GM19395 (cell line): ENCODE results near the gene TEKT1.

Experiments
- ATAC-seq: cut with Tn5 transposase; IDR thresholded peaks from one replicate; pipeline ENCODE4 v1.9.1; 2021; ENCODE audit warnings: mild to moderate bottlenecking, moderate library complexity; ENCODE audit not compliant: unreplicated experiment

The TEKT1 gene

GRCh38 chr17:6768447-6768846 is 63.1 kb downstream of the TEKT1 start:
- ATAC-seq: no peak

DNA sequence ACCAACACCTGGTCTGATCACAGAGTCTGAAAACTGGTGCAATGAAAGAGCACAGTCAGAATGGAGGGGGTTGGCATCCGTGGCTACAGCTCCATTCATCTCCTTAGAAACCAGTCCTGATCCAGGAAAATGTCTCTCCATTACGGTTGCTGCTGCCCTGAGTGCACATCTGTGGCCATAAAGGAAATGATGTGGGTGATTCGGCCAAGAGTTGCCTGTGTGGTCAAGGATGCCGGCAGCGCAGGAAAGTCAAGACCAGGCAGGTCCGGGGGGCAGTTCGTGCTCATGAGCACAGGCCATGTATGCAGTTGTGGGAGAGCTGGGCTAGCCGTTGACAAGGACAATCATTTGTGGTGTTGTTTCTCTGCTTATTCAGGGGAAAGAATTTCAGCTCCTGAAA is 69.8 kb downstream of the TEKT1 start:
- no peak for ATAC-seq

- no peak for ATAC-seq
Observed at GRCh38 chr17:6757747-6758146, 73.8 kb downstream of the TEKT1 start.

- ATAC-seq: no peak
Observed at GRCh38 chr17:6756425-6757031, 75.0 kb downstream of the TEKT1 start.

DNA sequence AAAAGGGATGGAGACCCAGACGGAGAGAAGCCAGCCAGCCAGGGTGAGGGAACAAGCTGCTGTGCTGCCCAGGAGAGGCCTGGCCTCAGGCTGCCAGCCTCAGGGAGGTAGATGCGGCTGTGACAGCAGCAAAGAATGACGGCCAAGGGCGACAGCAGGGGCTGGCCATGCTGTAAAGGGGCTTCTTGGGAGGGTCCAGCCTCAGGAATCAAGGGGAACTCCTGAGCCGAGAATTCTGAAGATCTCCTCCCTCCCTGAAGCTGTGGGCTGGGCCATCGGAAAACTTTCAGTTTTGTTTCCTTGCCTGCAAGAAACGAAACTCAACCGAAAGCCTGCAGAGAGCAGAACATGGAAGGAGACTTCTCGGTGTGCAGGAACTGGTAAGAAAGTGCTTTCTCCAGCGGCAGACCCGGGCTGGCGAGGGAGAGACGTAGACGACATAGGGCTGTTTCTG is 75.8 kb downstream of the TEKT1 start, which contains the start of gene XAF1:
XAF1 (plus strand) TSS at position 316 of the 454 bp plus-strand sequence; CDS start at position 349, 33 bp downstream.
- ATAC-seq: no peak

GRCh38 chr17:6755281-6755680 is 76.2 kb downstream of the TEKT1 start:
- ATAC-seq: no peak

DNA sequence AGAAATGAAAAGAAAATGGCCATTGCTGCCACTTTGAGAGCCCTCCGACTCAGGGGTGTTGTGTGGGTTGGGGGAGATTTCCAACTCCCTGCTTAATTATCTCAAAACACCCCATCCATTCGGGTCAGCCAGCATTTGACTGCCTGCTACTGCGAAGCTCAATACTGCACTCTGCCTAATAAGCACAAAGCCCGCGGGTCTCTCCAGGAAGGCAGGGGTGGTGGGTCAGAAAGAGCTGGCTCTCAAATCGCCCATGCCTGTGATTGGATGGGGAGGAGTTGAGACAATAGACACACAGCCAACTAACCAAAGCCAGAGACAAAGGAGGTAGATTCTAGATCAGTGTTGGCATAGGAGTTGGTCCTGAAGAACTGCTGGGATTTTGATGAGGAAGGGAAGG is 78.0 kb downstream of the TEKT1 start:
- ATAC-seq: no peak

- no peak for ATAC-seq
Observed at GRCh38 chr17:6753006-6753445, 78.5 kb downstream of the TEKT1 start.

- ATAC-seq: no peak
Observed at GRCh38 chr17:6752068-6752909, 79.2 kb downstream of the TEKT1 start.

- ATAC-seq: no peak
Observed at GRCh38 chr17:6749519-6749918, 82.0 kb downstream of the TEKT1 start.

- ATAC-seq: no peak
Observed at GRCh38 chr17:6748617-6749016, 82.9 kb downstream of the TEKT1 start.
